GM23338 (cell line): ENCODE data around the gene CAMTA1. TPM values are rescaled to one million over a fixed set of nuclear protein-coding genes. Genes with fewer than 3 reads are reported as not detected.

Experiments used
- ATAC-seq: fragments of 200-7000 bp; cut with Tn5 transposase; 3 replicates; pipeline ENCODE4 v1.9.1; 2020
- DNase-seq: peaks from one replicate; pipeline ENCODE4 v3.0.0-alpha.2; 2015; ENCODE audit warnings: low spot score
- H2AFZ ChIP-seq: fragments of 200-600 bp; sonication (generic); 2 replicates; pipeline ENCODE4 v1.8.0; 2016; ENCODE audit warnings: antibody characterized with exemption, mild to moderate bottlenecking, moderate library complexity
- H3F3A ChIP-seq: fragments of 200-600 bp; sonication (generic); replicated peaks from 2 replicates; pipeline ENCODE4 v1.8.0; 2017; ENCODE audit warnings: antibody characterized with exemption, mixed run types, low read depth
- H3K27ac ChIP-seq: fragments of 200-600 bp; sonication (generic); 2 replicates; pipeline ENCODE4 v1.6.1; 2016; ENCODE audit warnings: low read depth
- H3K27me3 ChIP-seq: fragments of 200-600 bp; sonication (generic); 2 replicates; pipeline ENCODE4 v1.8.0; 2016; ENCODE audit warnings: mild to moderate bottlenecking, mixed run types, moderate library complexity; ENCODE audit not compliant: insufficient read depth
- H3K36me3 ChIP-seq: fragments of 200-600 bp; sonication (generic); 2 replicates; pipeline ENCODE4 v1.8.0; 2016; ENCODE audit warnings: mild to moderate bottlenecking; ENCODE audit not compliant: insufficient read depth
- H3K4me1 ChIP-seq: fragments of 200-600 bp; sonication (generic); 2 replicates; pipeline ENCODE4 v1.8.0; 2016; ENCODE audit warnings: mild to moderate bottlenecking, moderate library complexity; ENCODE audit not compliant: insufficient read depth
- H3K4me2 ChIP-seq: fragments of 200-600 bp; sonication (generic); 2 replicates; pipeline ENCODE4 v1.7.1; 2017; ENCODE audit warnings: mixed run types
- H3K4me3 ChIP-seq: fragments of 200-600 bp; sonication (generic); 2 replicates; pipeline ENCODE4 v1.6.1; 2016; ENCODE audit warnings: mixed run types
- H3K79me2 ChIP-seq: fragments of 200-600 bp; sonication (generic); replicated peaks from 2 replicates; pipeline ENCODE4 v1.8.0; 2017; ENCODE audit warnings: mild to moderate bottlenecking; ENCODE audit not compliant: insufficient read depth
- H3K9me2 ChIP-seq: fragments of 200-600 bp; sonication (generic); 2 replicates; pipeline ENCODE4 v1.8.0; 2017; ENCODE audit not compliant: insufficient read depth
- H4K20me1 ChIP-seq: fragments of 200-600 bp; sonication (generic); replicated peaks from 2 replicates; pipeline ENCODE4 v1.8.0; 2017; ENCODE audit warnings: mild to moderate bottlenecking; ENCODE audit not compliant: insufficient read depth
- H3K27ac Mint-ChIP-seq: 2 replicates; pipeline ENCODE4 v1.8.0; 2020; ENCODE audit warnings: inconsistent platforms, mild to moderate bottlenecking, moderate library complexity, mixed read lengths
- H3K27me3 Mint-ChIP-seq: 3 replicates; pipeline ENCODE4 v1.8.0; 2022; ENCODE audit warnings: low read depth, mild to moderate bottlenecking, moderate library complexity, mixed read lengths, inconsistent platforms; ENCODE audit not compliant: insufficient read depth, poor library complexity
- H3K36me3 Mint-ChIP-seq: 3 replicates; pipeline ENCODE4 v1.8.0; 2021; ENCODE audit warnings: low read depth, mild to moderate bottlenecking, inconsistent platforms, moderate library complexity, mixed read lengths
- H3K4me1 Mint-ChIP-seq: 3 replicates; pipeline ENCODE4 v1.8.0; 2020; ENCODE audit warnings: mild to moderate bottlenecking, inconsistent platforms, mixed read lengths
- H3K4me3 Mint-ChIP-seq: 3 replicates; pipeline ENCODE4 v1.8.0; 2021; ENCODE audit warnings: moderate library complexity, mild to moderate bottlenecking, inconsistent platforms, mixed read lengths
- H3K9me3 Mint-ChIP-seq: 3 replicates; pipeline ENCODE4 v1.8.0; 2020; ENCODE audit warnings: moderate library complexity, mild to moderate bottlenecking, inconsistent platforms, mixed read lengths
- EZH2 ChIP-seq: fragments of 200-600 bp; sonication (generic); IDR thresholded peaks from one replicate; pipeline ENCODE4 v1.8.0; 2017; ENCODE audit warnings: antibody characterized with exemption, mild to moderate bottlenecking, low read depth; ENCODE audit not compliant: unreplicated experiment
- EZH2phosphoT487 ChIP-seq: fragments of 200-600 bp; sonication (generic); IDR thresholded peaks from one replicate; pipeline ENCODE4 v1.8.1; 2018; ENCODE audit warnings: antibody characterized with exemption; ENCODE audit not compliant: unreplicated experiment
- JUNB ChIP-seq: IDR thresholded peaks from one replicate; pipeline ENCODE4 v1.6.1; 2016; ENCODE audit warnings: antibody characterized with exemption; ENCODE audit not compliant: unreplicated experiment
- NANOG ChIP-seq: IDR thresholded peaks from 2 replicates; pipeline ENCODE4 v1.6.1; 2016; ENCODE audit warnings: antibody characterized with exemption, borderline replicate concordance
- ZNF114 ChIP-seq: fragments of 250-450 bp; sonication (Bioruptor Pico); IDR thresholded peaks from 2 replicates; pipeline ENCODE4 v1.5.0; 2020; ENCODE audit warnings: mild to moderate bottlenecking, moderate library complexity
- ZNF331 ChIP-seq: fragments of 250-450 bp; sonication (Bioruptor Pico); IDR thresholded peaks from 2 replicates; pipeline ENCODE4 v1.5.0; 2020; ENCODE audit warnings: low read depth, mild to moderate bottlenecking, moderate library complexity
- polyA plus RNA-seq: library from polyadenylated mRNA; unstranded; fragments of >200 nt; fragmentation: Nextera tagmentation; extraction: Ambion mirVana; gene quantifications from 2 replicates; pipeline ENCODE4 v1.2.1, GENCODE V29; 2016
- total RNA-seq: library from RNA; depleted of rRNA; stranded (reverse); fragments of >200 nt; shearing (Covaris generic); gene quantifications from 2 replicates; pipeline ENCODE4 v1.2.3, GENCODE V29; 2014
- TF ChIP-seq, protein P1 (sequence below): fragments of 250-450 bp; sonication (Bioruptor Pico); IDR thresholded peaks from 2 replicates; pipeline ENCODE4 v1.5.0; 2020; ENCODE audit warnings: mild to moderate bottlenecking, moderate library complexity

The CAMTA1 gene
- total and polyA plus RNA-seq, 2 experiments from 2014 or later = 115 to 519 TPM

DNA sequence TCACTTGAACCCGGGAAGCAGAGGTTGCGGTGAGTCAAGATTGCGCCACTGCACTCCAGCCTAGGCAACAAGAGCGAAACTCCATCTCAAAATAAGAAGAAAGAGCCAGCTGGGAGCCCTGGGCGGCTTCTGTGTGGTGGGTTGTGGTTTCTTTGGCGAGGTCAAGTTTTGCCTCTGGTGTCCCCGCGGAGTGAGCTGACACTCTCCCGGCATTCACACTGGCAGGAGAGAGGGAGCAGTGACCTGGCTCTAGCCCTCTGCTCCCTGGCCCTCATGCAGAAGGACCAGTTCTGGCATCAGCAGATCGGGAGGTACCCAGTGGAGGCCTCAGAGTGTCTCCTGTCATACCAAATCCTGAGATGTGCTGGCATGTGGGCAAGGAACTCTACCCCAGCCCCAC, 904.8 kb downstream of the CAMTA1 start:
- Mint-ChIP-seq H3K4me1 (peaks cover 12% of the 10 kb centered on the region), H3K36me3 (peaks cover 29% of the 10 kb centered on the region), H3K4me3 (no peak overlapping the region), H3K9me3 (peaks cover 32% of the 10 kb centered on the region), H3K27me3 (peaks cover 6% of the 10 kb centered on the region), H3K27ac (no peak overlapping the region)
- Histone ChIP-seq H3K4me3 (no peak overlapping the region), H3K4me1 (no peaks in the 10 kb centered on the region), H3K4me2 (no peak overlapping the region), H4K20me1 (no peaks in the 10 kb centered on the region), H2AFZ (no peak overlapping the region), H3K27ac (no peak overlapping the region), H3K36me3 (no peaks in the 10 kb centered on the region), H3K9me2 (no peaks in the 10 kb centered on the region), H3F3A (no peaks in the 10 kb centered on the region), H3K79me2 (no peaks in the 10 kb centered on the region), H3K27me3 (no peaks in the 10 kb centered on the region)
- DNase-seq = no peak
- TF ChIP-seq, protein P1, sequence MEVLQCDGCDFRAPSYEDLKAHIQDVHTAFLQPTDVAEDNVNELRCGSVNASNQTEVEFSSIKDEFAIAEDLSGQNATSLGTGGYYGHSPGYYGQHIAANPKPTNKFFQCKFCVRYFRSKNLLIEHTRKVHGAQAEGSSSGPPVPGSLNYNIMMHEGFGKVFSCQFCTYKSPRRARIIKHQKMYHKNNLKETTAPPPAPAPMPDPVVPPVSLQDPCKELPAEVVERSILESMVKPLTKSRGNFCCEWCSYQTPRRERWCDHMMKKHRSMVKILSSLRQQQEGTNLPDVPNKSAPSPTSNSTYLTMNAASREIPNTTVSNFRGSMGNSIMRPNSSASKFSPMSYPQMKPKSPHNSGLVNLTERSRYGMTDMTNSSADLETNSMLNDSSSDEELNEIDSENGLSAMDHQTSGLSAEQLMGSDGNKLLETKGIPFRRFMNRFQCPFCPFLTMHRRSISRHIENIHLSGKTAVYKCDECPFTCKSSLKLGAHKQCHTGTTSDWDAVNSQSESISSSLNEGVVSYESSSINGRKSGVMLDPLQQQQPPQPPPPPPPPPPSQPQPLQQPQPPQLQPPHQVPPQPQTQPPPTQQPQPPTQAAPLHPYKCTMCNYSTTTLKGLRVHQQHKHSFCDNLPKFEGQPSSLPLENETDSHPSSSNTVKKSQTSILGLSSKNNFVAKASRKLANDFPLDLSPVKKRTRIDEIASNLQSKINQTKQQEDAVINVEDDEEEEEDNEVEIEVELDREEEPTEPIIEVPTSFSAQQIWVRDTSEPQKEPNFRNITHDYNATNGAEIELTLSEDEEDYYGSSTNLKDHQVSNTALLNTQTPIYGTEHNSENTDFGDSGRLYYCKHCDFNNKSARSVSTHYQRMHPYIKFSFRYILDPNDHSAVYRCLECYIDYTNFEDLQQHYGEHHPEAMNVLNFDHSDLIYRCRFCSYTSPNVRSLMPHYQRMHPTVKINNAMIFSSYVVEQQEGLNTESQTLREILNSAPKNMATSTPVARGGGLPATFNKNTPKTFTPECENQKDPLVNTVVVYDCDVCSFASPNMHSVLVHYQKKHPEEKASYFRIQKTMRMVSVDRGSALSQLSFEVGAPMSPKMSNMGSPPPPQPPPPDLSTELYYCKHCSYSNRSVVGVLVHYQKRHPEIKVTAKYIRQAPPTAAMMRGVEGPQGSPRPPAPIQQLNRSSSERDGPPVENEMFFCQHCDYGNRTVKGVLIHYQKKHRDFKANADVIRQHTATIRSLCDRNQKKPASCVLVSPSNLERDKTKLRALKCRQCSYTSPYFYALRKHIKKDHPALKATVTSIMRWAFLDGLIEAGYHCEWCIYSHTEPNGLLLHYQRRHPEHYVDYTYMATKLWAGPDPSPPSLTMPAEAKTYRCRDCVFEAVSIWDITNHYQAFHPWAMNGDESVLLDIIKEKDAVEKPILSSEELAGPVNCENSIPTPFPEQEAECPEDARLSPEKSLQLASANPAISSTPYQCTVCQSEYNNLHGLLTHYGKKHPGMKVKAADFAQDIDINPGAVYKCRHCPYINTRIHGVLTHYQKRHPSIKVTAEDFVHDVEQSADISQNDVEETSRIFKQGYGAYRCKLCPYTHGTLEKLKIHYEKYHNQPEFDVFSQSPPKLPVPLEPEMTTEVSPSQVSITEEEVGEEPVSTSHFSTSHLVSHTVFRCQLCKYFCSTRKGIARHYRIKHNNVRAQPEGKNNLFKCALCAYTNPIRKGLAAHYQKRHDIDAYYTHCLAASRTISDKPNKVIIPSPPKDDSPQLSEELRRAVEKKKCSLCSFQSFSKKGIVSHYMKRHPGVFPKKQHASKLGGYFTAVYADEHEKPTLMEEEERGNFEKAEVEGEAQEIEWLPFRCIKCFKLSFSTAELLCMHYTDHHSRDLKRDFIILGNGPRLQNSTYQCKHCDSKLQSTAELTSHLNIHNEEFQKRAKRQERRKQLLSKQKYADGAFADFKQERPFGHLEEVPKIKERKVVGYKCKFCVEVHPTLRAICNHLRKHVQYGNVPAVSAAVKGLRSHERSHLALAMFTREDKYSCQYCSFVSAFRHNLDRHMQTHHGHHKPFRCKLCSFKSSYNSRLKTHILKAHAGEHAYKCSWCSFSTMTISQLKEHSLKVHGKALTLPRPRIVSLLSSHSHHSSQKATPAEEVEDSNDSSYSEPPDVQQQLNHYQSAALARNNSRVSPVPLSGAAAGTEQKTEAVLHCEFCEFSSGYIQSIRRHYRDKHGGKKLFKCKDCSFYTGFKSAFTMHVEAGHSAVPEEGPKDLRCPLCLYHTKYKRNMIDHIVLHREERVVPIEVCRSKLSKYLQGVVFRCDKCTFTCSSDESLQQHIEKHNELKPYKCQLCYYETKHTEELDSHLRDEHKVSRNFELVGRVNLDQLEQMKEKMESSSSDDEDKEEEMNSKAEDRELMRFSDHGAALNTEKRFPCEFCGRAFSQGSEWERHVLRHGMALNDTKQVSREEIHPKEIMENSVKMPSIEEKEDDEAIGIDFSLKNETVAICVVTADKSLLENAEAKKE = no peak
- no peak for TF ChIP-seq ZNF114 (CRISPR knock-in tag)
- ATAC-seq = no peak

GRCh38 chr1:7690496-7691182, 905.4 kb downstream of the CAMTA1 start:
- no peak for ATAC-seq
- H3K27ac Mint-ChIP-seq = no peak overlapping the region
- no peak overlapping the region for H3K4me2 ChIP-seq
- no peak for TF ChIP-seq NANOG
- no peak for TF ChIP-seq JUNB
- no peak for TF ChIP-seq ZNF331
- TF ChIP-seq EZH2 = no peak
- TF ChIP-seq EZH2phosphoT487 = no peak

More at GRCh38 chr1:7690496-7691182, 905.4 kb downstream of the CAMTA1 start:
- peaks cover 29% of the 10 kb centered on the region for H3K36me3 Mint-ChIP-seq
- H3K4me1 ChIP-seq = no peaks in the 10 kb centered on the region
- no peaks in the 10 kb centered on the region for H3K9me2 ChIP-seq
- no peak overlapping the region for H3K4me3 ChIP-seq
- no peak overlapping the region for H3K27ac ChIP-seq
- no peaks in the 10 kb centered on the region for H3K79me2 ChIP-seq
- no peaks in the 10 kb centered on the region for H3K27me3 ChIP-seq
- H3K9me3 Mint-ChIP-seq = peaks cover 32% of the 10 kb centered on the region
- no peak overlapping the region for H2AFZ ChIP-seq
- peaks cover 6% of the 10 kb centered on the region for H3K27me3 Mint-ChIP-seq
- H3K36me3 ChIP-seq = no peaks in the 10 kb centered on the region
- DNase-seq = no peak
- no peak overlapping the region for H3K4me3 Mint-ChIP-seq
- H4K20me1 ChIP-seq = no peaks in the 10 kb centered on the region
- no peaks in the 10 kb centered on the region for H3F3A ChIP-seq
- peaks cover 12% of the 10 kb centered on the region for H3K4me1 Mint-ChIP-seq
